Measurements from ENCODE around the gene C1orf232. TPM values are rescaled to one million over a fixed set of nuclear protein-coding genes. Genes with fewer than 3 reads are reported as not detected.

Gene C1orf232
- total RNA-seq, 1 donor from 2014 or later, result not detected

DNA sequence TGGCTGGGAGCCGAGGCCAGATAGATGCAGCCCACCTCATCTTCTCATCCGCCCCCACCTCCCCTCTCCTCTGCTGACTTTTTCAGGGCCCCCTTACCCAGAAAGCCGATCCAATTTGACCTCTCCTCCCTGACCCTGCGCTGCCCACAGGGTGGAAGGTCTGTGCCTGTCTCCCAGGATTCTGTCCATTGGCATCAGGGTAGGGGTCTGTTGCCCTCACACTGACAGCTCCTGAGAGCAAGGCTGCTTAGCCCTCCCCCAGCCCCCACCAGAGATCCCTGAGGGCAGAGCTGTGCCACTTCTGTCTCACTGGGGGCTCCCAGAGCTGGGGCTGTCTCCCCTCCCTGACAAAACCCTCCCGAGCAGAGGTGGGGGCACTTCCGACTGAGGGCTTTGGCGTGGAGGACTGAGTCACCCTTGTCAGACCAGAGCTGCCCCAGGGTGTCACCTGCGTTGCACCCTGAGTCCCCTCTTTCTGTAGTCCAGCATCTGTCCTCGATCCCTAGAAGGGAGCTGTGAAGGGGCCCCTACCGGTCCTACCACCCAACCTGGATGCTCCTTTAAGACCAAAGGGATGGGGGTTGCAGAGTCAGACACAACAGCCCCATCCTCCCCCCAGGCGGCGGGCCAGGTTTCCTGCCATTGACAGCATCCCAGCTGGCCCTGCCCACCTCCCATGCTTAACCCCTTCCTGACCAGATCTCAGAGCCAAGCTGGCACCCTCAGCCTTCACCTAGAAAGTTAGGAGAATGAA, 12.3 kb downstream of the C1orf232 start:
- peak; percentile 79 for DNase-seq

- DNase-seq, result peak; percentile 31
Measured at GRCh38 chr1:26155370-26156284, 13.1 kb downstream of the C1orf232 start.

DNA sequence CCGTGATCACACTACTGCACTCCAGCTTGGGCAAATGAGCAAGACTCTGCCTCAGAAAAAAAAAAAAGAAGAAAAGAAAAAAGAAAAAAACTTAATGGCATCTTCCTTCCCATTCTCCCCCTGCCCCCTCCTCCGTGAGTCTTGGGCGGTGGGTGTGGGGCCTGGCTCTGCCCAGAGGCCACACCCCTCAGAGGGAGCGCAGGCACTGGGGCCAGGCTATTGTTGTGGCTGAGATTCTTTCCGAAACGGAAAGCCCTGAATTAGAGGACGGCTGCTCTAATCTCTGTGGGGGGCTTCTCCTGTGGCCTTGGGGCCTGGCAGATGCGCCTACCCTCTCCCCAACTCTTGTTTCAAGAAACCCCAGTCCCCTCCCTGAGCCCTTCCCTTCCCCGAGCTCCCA, 14.0 kb downstream of the C1orf232 start:
- DNase-seq, result peak; percentile 45

DNA sequence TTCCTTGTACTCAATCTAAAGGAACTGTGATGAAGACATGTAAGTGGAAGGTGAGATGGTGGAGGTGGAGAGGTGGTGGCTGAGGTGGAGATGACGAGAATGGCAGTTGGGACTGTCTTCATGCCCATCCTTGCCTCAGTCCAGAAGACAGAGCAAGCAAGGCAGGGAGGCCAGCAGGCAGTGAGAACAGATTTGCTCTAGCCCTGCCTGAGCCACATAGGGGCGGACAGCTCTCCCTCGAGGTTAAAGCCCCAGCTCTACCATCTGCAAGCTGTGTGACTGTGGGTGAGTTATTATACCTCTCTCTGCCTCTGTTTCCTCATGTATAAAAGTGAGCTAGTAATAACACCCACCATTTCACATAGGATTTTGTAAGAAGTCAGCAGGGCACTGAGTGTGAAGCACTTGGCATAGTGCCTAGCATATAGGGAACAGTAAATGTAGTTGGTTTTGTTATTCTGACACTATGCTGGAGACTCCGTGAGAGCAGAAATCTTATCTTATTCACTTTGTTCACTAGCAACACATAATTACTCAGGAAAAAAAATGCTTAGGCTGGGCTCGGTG, 14.7 kb downstream of the C1orf232 start:
- no peak for DNase-seq

- no peak for DNase-seq
Measured at GRCh38 chr1:26148887-26149286, 19.9 kb downstream of the C1orf232 start.

- no peak for DNase-seq
Measured at GRCh38 chr1:26145960-26146294, 22.8 kb downstream of the C1orf232 start.

GRCh38 chr1:26145041-26145959, 23.5 kb downstream of the C1orf232 start:
- DNase-seq, result peak; percentile 92

DNA sequence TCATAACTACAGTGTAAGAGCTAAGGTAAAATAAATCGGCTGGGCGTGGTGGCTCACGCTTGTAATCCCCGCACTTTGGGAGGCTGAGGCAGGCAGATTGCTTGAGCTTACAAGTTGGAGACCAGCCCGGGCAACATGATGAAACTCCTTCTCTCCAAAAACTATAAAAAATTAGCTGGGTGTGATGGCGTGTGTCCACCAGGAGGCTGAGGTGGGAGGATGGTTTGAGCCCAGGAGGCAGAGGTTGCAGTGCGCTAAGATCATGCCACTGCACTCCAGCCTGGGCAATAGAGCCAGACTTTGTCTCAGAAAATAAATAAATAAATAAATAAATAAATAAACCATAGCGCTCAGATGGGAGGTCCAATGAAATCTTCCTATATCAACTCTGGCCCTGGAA, 26.6 kb downstream of the C1orf232 start:
- DNase-seq, result no peak

GRCh38 chr1:26138974-26139558, 29.7 kb downstream of the C1orf232 start:
- DNase-seq, result no peak

DNA sequence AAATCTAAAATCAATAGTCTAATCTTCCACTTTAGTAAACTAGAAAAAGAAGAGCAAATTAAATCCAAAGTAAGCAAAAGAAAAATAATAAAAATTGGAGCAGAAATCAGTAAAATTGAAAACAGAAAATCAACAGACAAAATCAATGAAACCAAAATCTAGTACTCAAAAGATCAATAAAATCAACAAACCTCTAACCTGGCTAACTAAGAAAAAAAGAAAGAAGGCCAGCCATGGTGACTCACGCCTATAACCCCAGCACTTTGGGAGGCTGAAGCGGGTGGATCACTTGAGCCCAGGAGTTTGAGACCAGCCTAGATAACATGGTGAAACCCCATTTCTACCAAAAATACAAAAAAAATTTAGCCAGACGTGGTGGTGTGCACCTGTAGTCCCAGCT, 34.3 kb downstream of the C1orf232 start:
- no peak for DNase-seq

DNA sequence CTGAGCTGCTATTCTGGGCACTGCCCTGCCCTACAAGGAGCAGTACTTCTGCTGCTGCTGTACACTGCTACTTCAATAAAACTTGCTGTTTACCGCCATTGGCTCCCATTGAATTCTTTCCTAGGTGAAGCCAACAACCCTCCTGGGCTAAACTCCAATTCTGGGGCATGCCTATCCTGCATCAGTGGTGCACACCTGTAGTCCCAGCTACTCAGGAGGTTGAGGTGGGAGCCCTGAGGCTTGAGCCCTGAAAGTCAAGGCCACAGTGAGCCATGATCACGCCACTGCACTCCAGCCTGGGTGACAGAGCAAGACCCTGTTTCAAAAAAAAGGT, 36.0 kb downstream of the C1orf232 start:
- DNase-seq, result no peak

DNA sequence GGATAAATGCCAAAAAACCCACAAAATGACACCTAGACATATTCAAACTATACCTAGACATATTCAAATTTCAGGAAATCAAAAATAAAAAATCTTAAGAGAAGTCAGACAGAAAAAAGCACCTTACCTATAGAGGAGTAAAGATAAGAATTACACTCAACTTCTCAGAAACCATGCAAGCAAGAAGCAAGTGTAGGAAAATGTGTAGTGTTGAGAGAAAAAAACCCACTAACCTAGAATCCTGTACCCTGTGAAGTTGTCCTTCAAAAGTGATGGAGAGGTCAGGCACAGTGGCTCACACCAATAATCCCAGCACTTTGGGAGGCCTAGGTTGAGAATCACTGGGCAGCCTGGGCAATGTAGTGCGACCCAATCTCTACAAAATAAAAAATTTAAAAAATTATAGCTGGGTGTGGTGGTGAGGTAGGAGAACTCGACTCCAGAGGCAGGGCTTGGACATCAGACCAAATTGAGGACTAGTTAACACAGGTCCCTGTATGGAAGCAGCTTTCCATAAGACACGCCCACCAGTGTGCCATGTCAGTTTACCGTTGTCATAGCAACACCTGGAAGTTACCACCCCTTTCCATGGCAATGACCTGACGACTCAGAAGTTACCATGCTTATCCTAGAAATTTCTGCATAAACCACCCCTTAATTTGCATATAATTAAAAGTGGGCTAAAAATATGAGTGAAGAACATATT, 36.5 kb downstream of the C1orf232 start:
- no peak for DNase-seq

- DNase-seq, result no peak
Measured at GRCh38 chr1:26130695-26131094, 38.1 kb downstream of the C1orf232 start.

GRCh38 chr1:26129778-26130177, 39.0 kb downstream of the C1orf232 start:
- no peak for DNase-seq

- peak; percentile 42 for DNase-seq
Measured at GRCh38 chr1:26127235-26128163, 41.3 kb downstream of the C1orf232 start.

- no peak for DNase-seq
Measured at GRCh38 chr1:26126321-26127084, 42.3 kb downstream of the C1orf232 start.

DNA sequence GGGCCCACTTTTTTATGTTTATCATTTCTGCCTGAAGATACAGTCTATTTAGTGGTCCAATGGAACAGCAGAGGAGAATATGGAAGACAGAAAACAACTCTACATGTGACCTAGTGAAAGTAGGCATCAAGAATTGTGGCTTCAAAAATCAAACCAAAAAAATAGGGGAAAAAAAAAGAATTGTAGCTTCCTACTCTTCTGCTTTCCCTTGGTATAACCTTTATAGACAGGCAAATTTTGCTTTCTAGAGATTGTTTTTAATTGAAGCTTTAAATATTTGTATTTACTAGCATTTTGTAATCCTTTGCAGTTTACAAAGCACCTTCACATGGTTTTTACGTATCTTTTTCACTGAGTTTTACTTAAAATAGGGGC, 42.8 kb downstream of the C1orf232 start:
- no peak for DNase-seq

DNA sequence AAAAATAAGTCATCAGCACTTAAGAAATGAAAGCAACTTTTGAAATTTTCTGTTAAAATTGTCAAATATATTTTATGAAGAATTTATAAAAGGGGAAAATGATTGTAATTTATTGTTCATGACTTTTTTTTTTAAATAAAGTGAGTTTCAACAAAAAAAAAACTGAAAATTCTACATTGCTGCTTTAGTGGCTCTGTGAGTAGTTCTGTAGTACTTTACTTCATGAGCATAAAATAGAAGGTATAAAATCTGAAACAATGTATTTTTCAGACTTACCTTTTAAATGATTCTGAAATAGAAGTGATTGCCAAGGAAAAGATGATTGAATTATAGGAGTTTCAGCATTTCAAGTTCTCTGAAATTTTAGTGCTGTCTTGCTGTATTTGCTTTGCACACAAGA, 43.4 kb downstream of the C1orf232 start:
- no peak for DNase-seq

Data from dermis blood vessel endothelial cell (primary cell).